Loucy (cell line): ENCODE results near the gene PAK2.
A peak's percentile ranks its signal among the peaks of the same experiment; 100 is the strongest.

Experiments
- H2AFZ ChIP-seq: fragments of 200-600 bp; sonication (generic); 2 replicates; pipeline ENCODE4 v1.6.0; 2016; ENCODE audit warnings: antibody characterized with exemption, mild to moderate bottlenecking, low read length, moderate library complexity
- H3F3A ChIP-seq: fragments of 200-600 bp; 2 replicates; pipeline ENCODE4 v1.6.0; 2016; ENCODE audit warnings: antibody characterized with exemption, low read depth, mild to moderate bottlenecking
- H3K27me3 ChIP-seq: fragments of 200-600 bp; sonication (generic); 2 replicates; pipeline ENCODE4 v1.6.1; 2014; ENCODE audit warnings: low read length, mild to moderate bottlenecking; ENCODE audit not compliant: insufficient read depth, poor library complexity, severe bottlenecking
- H3K36me3 ChIP-seq: fragments of 200-600 bp; sonication (generic); 2 replicates; pipeline ENCODE4 v1.6.1; 2016; ENCODE audit warnings: low read length; ENCODE audit not compliant: insufficient read depth
- H3K4me1 ChIP-seq: fragments of 200-600 bp; sonication (generic); 2 replicates; pipeline ENCODE4 v1.5.1; 2014; ENCODE audit warnings: low read length, mild to moderate bottlenecking; ENCODE audit not compliant: insufficient read depth, poor library complexity, severe bottlenecking
- H3K4me2 ChIP-seq: fragments of 200-600 bp; sonication (generic); 2 replicates; pipeline ENCODE4 v1.6.0; 2014; ENCODE audit warnings: antibody characterized with exemption, low read length, low read depth, mild to moderate bottlenecking; ENCODE audit not compliant: poor library complexity, severe bottlenecking
- H3K4me3 ChIP-seq: fragments of 200-600 bp; sonication (generic); 2 replicates; pipeline ENCODE4 v1.5.1; 2014; ENCODE audit warnings: low read length, mild to moderate bottlenecking, mixed read lengths; ENCODE audit not compliant: poor library complexity, severe bottlenecking
- H3K79me2 ChIP-seq: fragments of 200-600 bp; sonication (generic); 2 replicates; pipeline ENCODE4 v1.6.1; 2014; ENCODE audit warnings: low read length; ENCODE audit not compliant: insufficient read depth
- H3K9ac ChIP-seq: fragments of 200-600 bp; sonication (generic); 2 replicates; pipeline ENCODE4 v1.6.0; 2014; ENCODE audit warnings: mild to moderate bottlenecking, low read depth, low read length, moderate library complexity; ENCODE audit not compliant: poor library complexity, severe bottlenecking
- H3K9me2 ChIP-seq: fragments of 200-600 bp; sonication (generic); replicated peaks from 2 replicates; pipeline ENCODE4 v1.6.1; 2016; ENCODE audit warnings: low read depth, low read length, mixed read lengths
- H3K9me3 ChIP-seq: fragments of 200-600 bp; sonication (generic); 2 replicates; pipeline ENCODE4 v1.6.1; 2014; ENCODE audit warnings: mild to moderate bottlenecking, antibody characterized with exemption, low read length, low read depth; ENCODE audit not compliant: insufficient read depth
- H4K20me1 ChIP-seq: fragments of 200-600 bp; sonication (generic); 2 replicates; pipeline ENCODE4 v1.6.0; 2014; ENCODE audit warnings: antibody characterized with exemption, low read length, mild to moderate bottlenecking; ENCODE audit not compliant: insufficient read depth, poor library complexity, severe bottlenecking
- EZH2phosphoT487 ChIP-seq: fragments of 200-600 bp; IDR thresholded peaks from 2 replicates; pipeline ENCODE4 v1.6.1; 2018; ENCODE audit warnings: antibody characterized with exemption, mild to moderate bottlenecking, moderate library complexity, borderline replicate concordance
- TF ChIP-seq, protein P1 (sequence below): fragments of 200-600 bp; sonication (generic); conservative IDR thresholded peaks from 2 replicates; pipeline ENCODE4 v1.5.1; 2014; ENCODE audit warnings: mild to moderate bottlenecking, antibody characterized with exemption, low read length

PAK2 gene

DNA sequence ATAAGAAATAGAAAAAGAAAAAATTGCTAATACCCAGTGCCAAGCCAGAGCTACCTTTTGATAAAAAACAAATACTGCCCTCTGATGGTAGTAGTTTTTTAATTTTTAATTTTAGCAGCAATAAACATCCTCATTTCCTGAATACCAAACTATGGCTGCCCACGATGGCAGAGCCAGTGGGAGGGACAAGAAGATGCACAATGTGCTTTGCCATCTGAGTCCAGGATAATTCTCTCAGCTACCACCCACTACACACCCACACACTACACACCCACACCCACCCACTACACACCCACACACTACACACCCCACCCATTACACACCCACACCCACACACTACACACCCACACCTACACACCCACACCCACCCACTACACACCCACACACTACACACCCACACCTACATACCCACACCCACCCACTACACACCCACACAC is 45.4 kb upstream of the PAK2 start:
- Histone ChIP-seq H3K27me3 (no peaks in the 10 kb centered on the region), H3K9me3 (no peaks in the 10 kb centered on the region), H2AFZ (no peak overlapping the region; the same call in 1 of the 2 replicates)

DNA sequence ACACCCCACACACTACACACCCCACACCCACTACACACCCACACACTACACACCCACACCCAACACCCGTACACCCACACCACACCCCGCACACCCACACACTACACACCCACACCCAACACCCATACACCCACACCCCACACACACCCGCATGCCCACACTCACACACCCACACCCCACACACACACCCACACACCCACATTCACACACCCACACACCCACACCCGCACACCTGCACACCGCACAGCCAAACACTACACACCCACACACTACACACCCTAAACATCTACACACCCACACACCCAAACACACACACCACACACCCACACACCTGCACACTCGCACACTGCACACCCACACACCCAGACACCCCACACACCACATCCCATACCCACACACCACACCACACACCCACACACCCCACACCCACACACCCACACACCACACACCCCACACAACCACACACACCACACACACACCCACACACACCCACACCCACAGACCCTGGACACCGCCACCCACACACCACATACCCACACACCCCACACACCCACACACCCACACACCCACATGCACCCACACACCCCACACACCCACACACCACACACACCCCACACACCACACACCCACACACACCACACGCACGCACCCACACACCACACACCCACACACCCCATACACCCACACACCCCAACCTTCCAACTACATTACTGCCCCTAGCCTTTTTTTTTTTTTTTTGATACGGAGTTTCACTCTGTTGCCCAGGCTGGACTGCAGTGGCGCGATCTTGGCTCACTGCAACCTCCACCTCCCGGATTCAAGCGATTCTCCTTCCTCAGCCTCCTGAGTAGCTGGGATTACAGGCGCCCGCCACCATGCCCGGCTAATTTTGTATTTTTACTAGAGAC is 44.5 kb upstream of the PAK2 start:
- Histone ChIP-seq H2AFZ (no peak overlapping the region), H3K36me3 (no peaks in the 10 kb centered on the region), H3K9ac (no peak overlapping the region), H3K27me3 (no peaks in the 10 kb centered on the region), H3K9me3 (no peaks in the 10 kb centered on the region), H3K79me2 (no peaks in the 10 kb centered on the region), H4K20me1 (no peaks in the 10 kb centered on the region), H3K9me2 (no peaks in the 10 kb centered on the region), H3K4me3 (no peak overlapping the region), H3K4me1 (no peaks in the 10 kb centered on the region), H3K4me2 (no peak overlapping the region), H3F3A (no peaks in the 10 kb centered on the region)
- no peak for TF ChIP-seq EZH2phosphoT487
- TF ChIP-seq, protein P1, sequence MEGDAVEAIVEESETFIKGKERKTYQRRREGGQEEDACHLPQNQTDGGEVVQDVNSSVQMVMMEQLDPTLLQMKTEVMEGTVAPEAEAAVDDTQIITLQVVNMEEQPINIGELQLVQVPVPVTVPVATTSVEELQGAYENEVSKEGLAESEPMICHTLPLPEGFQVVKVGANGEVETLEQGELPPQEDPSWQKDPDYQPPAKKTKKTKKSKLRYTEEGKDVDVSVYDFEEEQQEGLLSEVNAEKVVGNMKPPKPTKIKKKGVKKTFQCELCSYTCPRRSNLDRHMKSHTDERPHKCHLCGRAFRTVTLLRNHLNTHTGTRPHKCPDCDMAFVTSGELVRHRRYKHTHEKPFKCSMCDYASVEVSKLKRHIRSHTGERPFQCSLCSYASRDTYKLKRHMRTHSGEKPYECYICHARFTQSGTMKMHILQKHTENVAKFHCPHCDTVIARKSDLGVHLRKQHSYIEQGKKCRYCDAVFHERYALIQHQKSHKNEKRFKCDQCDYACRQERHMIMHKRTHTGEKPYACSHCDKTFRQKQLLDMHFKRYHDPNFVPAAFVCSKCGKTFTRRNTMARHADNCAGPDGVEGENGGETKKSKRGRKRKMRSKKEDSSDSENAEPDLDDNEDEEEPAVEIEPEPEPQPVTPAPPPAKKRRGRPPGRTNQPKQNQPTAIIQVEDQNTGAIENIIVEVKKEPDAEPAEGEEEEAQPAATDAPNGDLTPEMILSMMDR: no peak

More for the DNA sequence above, 45.4 kb upstream of the PAK2 start:
- Histone ChIP-seq H3K9me2 (no peaks in the 10 kb centered on the region), H3K79me2 (no peaks in the 10 kb centered on the region), H3K36me3 (no peaks in the 10 kb centered on the region), H3K9ac (no peak overlapping the region), H3K4me3 (no peak overlapping the region), H3K4me2 (peak overlapping the region; percentile 31), H4K20me1 (no peaks in the 10 kb centered on the region), H3F3A (no peaks in the 10 kb centered on the region), H3K4me1 (no peaks in the 10 kb centered on the region)
- no peak for TF ChIP-seq EZH2phosphoT487
- TF ChIP-seq, protein P1: peak; percentile 39

DNA sequence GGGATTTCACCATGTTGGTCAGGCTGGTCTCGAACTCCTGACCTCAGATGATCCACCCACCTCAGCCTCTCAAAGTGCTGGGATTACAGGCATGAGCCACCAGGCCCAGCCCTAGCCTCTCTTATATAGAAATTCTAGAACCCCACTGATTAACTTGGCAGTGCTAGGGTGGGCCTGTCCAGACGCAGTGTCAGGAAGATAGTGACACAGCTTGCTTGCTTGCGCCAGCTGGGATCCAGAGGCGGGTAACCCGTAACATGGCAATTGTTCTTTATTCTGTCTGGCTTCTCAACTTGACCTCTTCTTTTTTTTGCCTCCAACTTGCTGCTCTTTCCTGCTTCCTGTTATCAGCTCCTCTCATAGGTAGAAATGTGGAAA is 43.8 kb upstream of the PAK2 start:
- no peaks in the 10 kb centered on the region for H3K4me1 ChIP-seq
- no peaks in the 10 kb centered on the region for H4K20me1 ChIP-seq
- no peaks in the 10 kb centered on the region for H3K79me2 ChIP-seq
- no peaks in the 10 kb centered on the region for H3K9me2 ChIP-seq
- no peak overlapping the region for H3K9ac ChIP-seq
- H3K9me3 ChIP-seq: no peaks in the 10 kb centered on the region
- no peaks in the 10 kb centered on the region for H3K27me3 ChIP-seq
- no peaks in the 10 kb centered on the region for H3K36me3 ChIP-seq
- H3K4me3 ChIP-seq: no peak overlapping the region
- H2AFZ ChIP-seq: no peak overlapping the region
- TF ChIP-seq, protein P1: no peak
- TF ChIP-seq EZH2phosphoT487: no peak
- H3F3A ChIP-seq: no peaks in the 10 kb centered on the region
- no peak overlapping the region for H3K4me2 ChIP-seq
